Adrenal gland (tissue), 5 donors: Measurements from ENCODE around the gene ZNF212.

Source experiments
- POLR2A ChIP-seq, 2 donors: fragments of 450-650 bp; IDR thresholded peaks; one replicate each; pipeline ENCODE4 v1.6.1; 2017; ENCODE audit warnings: antibody characterized with exemption in 2 of 2, mild to moderate bottlenecking in 2 of 2, moderate library complexity in 1 of 2
- TF ChIP-seq, protein P1 (sequence below), 6 experiments: fragments of 450-650 bp in 4 of 6; fragments of 200-600 bp in 2 of 6; sonication (generic) in 1 of 6; IDR thresholded peaks; 1 replicate in 5 of 6; 2 replicates in 1 of 6; pipeline versions ENCODE4 v1.5.1 to v1.8.0; 2016 to 2021; ENCODE audit warnings: antibody characterized with exemption in 6 of 6, mild to moderate bottlenecking in 2 of 6, moderate library complexity in 1 of 6
- donor health status: DM: no; HTN: no; CAD: no.

DNA sequence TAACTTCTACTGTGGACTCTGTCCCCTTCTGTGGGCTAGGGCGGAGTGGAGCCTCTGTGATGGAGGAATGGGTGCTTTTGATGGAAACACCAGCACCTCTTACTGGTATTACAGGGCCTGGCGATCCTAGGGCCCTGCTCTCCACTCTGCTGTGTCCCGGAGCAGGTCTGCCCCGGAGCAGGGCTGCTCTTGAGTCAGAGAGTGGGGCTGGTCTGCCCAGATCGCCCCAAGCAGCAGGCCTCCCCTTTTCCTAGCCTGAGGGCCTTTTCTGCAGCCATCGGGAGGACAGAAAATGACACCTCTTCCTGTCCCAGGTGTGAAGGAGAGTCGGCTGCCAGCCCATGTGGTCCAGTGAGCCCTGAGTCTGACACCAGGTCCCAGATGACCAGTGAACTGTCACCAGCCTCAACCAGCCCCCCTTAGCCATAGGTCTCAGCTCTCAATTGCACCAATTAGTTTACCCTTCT is 42.7 kb upstream of the ZNF212 start:
- TF ChIP-seq, protein P1, sequence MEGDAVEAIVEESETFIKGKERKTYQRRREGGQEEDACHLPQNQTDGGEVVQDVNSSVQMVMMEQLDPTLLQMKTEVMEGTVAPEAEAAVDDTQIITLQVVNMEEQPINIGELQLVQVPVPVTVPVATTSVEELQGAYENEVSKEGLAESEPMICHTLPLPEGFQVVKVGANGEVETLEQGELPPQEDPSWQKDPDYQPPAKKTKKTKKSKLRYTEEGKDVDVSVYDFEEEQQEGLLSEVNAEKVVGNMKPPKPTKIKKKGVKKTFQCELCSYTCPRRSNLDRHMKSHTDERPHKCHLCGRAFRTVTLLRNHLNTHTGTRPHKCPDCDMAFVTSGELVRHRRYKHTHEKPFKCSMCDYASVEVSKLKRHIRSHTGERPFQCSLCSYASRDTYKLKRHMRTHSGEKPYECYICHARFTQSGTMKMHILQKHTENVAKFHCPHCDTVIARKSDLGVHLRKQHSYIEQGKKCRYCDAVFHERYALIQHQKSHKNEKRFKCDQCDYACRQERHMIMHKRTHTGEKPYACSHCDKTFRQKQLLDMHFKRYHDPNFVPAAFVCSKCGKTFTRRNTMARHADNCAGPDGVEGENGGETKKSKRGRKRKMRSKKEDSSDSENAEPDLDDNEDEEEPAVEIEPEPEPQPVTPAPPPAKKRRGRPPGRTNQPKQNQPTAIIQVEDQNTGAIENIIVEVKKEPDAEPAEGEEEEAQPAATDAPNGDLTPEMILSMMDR (IDR thresholded peaks at IDR 0.05) = no peak
- peak in 1 of 2 donors; percentile 22 for TF ChIP-seq POLR2A (IDR thresholded peaks at IDR 0.05)
